CD1c-positive myeloid dendritic cell (primary cell): ENCODE results near the gene CHCHD5.
"Not testable (repeated sequence)": the region's sequence is repeated elsewhere in the genome, so short reads cannot be mapped to it uniquely, and the experiment has no call there.

Source experiments
- DNase-seq: peaks from one replicate; pipeline ENCODE4 v3.0.0-alpha.2; 2016; ENCODE audit errors: extremely low spot score

Gene CHCHD5

GRCh38 chr2:112588611-112589045 lies 4.2 kb downstream of the CHCHD5 start:
- no peak for DNase-seq

DNA sequence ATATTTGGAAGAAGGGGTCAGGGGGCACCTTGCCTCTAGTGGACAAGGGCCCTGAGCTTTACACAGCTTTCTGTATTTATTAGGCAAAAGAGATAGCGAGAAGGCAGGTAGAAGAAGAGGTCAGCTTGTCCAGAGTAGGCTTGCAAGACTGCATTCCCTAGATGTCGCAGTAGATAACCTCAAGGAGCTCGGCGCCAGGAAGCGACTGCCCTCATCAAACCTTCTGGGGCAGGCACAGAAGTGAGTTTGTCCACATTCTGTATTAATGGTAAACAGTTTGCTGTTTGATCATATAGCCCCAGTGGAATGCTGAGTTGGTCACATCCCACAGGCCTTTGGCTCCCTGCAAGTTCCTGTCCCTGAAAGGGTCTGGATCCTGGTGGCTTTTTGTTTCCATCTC lies 7.0 kb downstream of the CHCHD5 start:
- no peak for DNase-seq

- DNase-seq, result no peak
Observed at GRCh38 chr2:112593736-112594135, 9.3 kb downstream of the CHCHD5 start.

GRCh38 chr2:112597537-112598322 lies 13.3 kb downstream of the CHCHD5 start:
- no peak for DNase-seq

GRCh38 chr2:112600634-112601033 lies 16.2 kb downstream of the CHCHD5 start:
- DNase-seq, result no peak

- DNase-seq, result no peak
Observed at GRCh38 chr2:112601754-112602153, 17.3 kb downstream of the CHCHD5 start.

GRCh38 chr2:112602917-112603316 lies 18.5 kb downstream of the CHCHD5 start:
- no peak for DNase-seq

- no peak for DNase-seq
Observed at GRCh38 chr2:112603731-112604130, 19.3 kb downstream of the CHCHD5 start.

GRCh38 chr2:112604952-112605351 lies 20.5 kb downstream of the CHCHD5 start:
- no peak for DNase-seq

GRCh38 chr2:112605926-112606325 lies 21.5 kb downstream of the CHCHD5 start:
- DNase-seq, result no peak

GRCh38 chr2:112606547-112606946 lies 22.1 kb downstream of the CHCHD5 start:
- no peak for DNase-seq

DNA sequence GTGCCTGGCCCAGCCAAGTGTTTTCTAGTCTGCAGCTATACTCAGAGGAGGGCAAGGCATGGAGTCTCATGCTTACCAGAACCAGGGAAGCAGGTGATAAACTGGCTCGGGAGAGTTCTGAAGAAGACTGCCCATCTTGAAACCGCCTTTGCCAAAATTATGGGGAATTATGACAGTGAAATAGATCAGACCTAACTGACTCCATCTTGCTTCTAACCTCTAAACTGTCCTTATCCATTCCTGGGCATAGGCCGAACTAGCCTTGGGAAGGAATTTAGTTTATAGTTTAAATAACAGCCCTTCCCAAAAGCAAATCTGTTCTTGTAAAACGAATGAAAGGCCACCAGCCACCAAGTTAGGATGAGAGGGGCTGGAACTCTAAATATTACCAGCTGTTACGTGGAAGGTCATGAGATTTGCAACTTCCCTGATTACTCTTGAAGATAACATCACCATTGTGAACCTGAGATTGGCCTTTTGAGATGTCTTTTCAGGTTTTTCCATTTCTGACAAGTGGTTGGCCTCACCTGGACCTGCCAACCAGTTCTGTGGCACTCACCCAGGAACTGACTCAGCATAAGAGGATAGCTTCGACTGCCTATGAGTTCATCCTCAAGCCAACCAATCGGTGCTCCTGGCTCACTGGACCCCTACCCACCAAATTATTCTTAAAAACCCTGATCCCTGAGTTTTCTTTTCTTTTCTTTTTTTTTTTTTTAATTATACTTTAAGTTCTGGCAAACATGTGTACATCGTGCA lies 23.4 kb downstream of the CHCHD5 start:
- no peak for DNase-seq

- not testable (repeated sequence) for DNase-seq
Observed at GRCh38 chr2:112609320-112609719, 24.9 kb downstream of the CHCHD5 start.

DNA sequence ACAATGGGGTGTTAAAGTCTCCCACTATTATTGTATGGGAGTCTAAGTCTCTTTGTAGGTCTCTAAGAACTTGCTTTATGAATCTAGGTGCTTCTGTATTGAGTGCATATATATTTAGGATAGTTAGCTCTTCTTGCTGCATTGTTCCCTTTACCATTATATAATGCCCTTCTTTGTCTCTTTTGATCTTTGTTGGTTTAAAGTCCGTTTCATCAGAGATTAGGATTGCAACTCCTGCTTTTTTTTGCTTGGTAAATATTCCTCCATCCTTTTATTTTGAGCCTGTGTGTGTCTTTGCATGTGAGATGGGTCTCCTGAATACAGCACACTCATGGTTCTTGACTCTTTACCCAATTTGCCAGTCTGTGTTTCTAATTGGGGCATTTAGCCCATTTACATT lies 27.9 kb downstream of the CHCHD5 start:
- not testable (repeated sequence) for DNase-seq

DNA sequence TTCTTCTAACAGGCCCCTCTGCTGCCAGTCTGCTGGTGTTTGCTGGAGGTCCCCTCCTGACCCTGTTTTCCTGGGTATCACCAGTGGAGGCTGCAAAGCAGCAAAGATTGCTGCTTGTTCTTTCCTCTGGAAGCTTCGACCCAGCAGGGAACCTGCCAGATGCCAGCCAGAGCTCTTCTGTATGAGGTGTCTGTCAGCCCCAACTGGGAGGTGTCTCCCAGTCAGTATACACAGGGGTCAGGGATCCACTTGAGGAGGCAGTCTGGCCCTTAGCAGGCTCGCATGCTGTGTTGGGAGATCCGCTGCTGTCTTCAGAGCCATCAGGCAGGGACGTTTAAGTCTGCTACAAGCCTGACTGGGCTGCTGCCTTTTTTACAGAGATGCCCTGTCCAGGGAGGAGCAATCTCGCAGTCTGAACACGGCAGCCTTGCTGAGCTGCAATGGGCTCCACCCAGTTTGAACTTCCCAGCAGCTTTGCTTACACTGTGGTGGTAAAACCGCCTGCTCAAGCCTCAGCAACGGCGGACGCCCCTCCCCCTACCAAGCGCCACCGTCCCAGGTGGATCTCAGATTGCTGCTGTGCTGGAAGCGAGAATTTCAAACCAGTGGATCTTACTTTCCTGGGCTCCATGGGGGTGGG lies 29.9 kb downstream of the CHCHD5 start:
- no peak for DNase-seq

DNA sequence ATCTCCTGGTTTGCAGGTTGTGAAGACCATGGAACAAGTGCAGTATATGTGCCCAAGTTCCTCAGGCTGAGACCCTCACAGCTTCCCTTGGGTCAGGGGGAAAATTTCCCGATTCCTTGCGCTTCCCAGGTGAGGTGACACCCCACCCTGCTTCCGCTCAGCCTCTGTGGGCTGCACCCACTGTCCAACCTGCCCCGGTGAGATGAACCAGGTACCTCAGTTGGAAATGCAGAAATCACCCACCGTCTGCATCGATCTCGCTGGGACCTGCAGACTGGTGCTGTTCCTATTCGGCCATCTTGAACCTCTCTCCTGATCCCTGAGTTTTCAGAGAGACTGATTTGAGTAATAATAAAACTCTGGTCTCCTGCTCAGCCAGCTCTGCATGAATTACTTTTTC lies 30.6 kb downstream of the CHCHD5 start:
- DNase-seq, result no peak

DNA sequence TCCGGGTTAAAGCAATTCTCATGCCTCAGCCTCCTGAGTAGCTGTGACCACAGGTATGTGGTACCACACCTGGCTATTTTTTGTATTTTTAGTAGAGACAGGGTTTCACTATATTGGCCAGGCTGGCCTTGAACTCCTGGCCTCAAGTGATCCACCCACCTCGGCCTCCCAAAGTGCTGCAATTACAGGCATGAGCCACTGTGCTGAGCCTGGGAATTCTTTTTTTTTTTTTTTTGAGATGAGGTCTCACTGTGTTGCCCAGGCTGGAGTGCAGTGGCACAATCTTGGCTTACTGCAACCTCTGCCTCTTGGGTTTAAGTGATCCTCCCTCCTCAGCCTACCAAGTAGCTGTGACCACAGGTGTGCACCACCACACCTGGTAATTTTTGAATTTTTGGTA lies 31.4 kb downstream of the CHCHD5 start:
- not testable (repeated sequence) for DNase-seq

DNA sequence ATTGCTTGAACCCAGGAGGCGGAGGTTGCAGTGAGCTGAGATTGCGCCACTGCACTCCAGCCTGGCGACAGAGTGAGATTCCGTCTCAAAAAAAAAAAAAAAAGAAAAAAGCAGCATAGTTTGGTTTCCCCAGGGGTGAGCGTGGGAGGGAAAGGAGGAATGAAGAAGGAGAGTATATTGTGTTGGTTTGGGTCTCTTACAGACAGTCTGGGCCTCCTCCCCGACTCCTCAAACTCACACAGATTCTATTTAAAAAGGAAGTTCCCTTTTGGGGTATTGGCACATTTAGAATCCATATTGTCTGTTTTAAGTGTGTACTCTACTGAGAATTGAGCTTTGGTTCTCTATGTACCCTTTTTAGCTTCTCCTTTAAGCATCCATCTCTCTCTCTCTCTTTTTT lies 34.0 kb downstream of the CHCHD5 start:
- DNase-seq, result no peak

- DNase-seq, result no peak
Observed at GRCh38 chr2:112621790-112622527, 37.5 kb downstream of the CHCHD5 start.

DNA sequence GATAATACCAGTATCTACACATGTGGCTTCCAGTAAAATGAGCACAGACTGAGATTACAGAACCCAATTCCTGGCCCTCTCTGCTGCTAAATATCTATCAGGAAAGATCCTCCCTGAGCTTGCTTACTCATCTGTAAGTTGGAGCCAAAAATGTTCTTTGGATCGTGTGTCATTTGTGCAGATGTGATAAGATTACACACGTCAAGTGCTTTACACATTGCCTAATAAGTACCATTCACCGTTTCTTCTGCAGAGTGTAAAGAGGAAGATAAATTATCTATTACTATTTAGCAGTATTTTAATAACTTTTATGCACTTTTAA lies 38.1 kb downstream of the CHCHD5 start:
- peak; percentile 41 for DNase-seq

GRCh38 chr2:112623913-112624777 lies 39.7 kb downstream of the CHCHD5 start:
- peak; percentile 73 for DNase-seq
